ENCODE data around the gene DOCK9.

- no peak for TF ChIP-seq CTCF (conservative IDR thresholded peaks at IDR 0.05 in 1 of 2, IDR thresholded peaks at IDR 0.05 in 1 of 2; ENCODE audit: extremely low read depth in 1 of 2, insufficient read depth in 1 of 2, low read depth in 1 of 2, low read length in 2 of 2)
- no peak for TF ChIP-seq EZH2 (IDR thresholded peaks at IDR 0.05; ENCODE audit: borderline replicate concordance, low read length)
These were observed 149.2 kb downstream of the DOCK9 start for GRCh38 chr13:98828614-98829013.

Data from mammary epithelial cell (primary cell).